ENCODE measurements around the gene TJAP1.

- no peak for TF ChIP-seq CTCF (IDR thresholded peaks at IDR 0.05; ENCODE audit: poor library complexity)
- TF ChIP-seq EZH2 (IDR thresholded peaks at IDR 0.05; ENCODE audit: borderline replicate concordance) = no peak
- no peak for TF ChIP-seq EZH2phosphoT487 (IDR thresholded peaks at IDR 0.05; ENCODE audit: low read depth, severe bottlenecking, unreplicated experiment)
Observed at GRCh38 chr6:43493230-43493629, 15.9 kb downstream of the TJAP1 start.

All from hepatocyte (in vitro differentiated cells).